HG03039 (cell line): ENCODE measurements around the gene ATP6V0A4.

Source experiments
- ATAC-seq: cut with Tn5 transposase; IDR thresholded peaks from one replicate; pipeline ENCODE4 v1.9.1; 2021; ENCODE audit warnings: mild to moderate bottlenecking, moderate library complexity; ENCODE audit not compliant: unreplicated experiment

Gene ATP6V0A4

DNA sequence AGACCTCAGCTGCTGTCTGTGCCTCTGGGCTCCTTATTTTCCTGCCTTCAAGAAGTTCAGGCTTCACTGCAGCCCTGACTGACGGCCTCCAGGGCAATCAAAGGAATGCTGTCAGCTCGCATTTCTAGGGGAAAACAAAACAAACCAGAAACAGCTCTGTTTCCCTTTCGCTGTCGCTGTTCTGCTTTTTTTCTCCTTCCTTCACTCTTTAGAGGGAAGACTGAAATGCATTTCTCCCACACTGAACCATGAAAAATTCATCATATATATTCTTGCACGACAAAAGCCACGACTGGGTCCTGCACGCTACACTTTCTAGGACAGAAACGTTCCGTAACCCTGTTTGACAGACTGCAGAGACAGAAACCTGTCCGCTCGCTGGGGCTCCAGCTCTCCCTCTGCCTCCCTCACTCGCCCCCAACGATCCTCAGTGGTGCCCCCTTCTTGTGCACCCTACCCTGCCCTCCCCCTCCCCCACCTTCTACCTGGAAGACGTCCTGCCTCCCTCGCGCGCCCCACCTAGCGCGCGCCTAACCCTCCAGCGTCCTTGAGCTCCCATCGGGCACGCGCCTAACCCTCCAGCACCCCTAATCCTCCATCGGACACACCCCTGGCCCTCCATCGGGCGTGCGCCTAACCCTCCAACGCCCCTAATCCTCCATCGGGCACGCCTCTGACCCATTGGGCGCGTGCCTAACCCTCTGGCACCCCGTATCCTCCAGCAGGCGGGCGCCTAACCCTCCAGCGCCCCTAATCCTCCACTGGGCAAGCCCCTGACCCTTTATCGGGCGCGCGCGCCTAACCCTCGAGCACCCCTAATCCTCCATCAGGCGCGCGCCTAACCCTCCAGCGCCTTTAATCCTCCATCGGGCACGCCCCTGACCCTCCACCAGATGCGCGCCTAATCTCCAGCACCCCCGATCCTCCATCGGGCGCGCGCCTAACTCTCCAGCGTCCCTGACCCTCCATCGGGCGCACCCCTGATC is 134.0 kb downstream of the ATP6V0A4 start:
- ATAC-seq: no peak

DNA sequence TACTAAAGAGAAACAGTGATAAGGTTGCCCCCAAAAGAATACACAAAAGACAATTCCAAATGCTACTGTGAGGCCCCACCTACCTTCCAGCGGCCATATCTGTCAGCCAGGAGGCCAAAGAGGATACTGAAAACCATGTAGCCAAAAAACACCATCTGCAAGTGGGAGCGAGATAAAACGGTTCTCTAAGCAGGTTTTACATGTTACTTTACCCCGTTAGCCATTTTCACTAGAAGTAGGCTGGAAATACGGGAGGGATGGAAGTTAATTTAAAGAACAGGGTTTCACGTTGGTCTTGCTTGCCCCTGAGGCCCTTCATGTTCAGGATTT is 135.0 kb downstream of the ATP6V0A4 start:
- no peak for ATAC-seq

GRCh38 chr7:138662076-138662990 is 135.7 kb downstream of the ATP6V0A4 start:
- no peak for ATAC-seq

DNA sequence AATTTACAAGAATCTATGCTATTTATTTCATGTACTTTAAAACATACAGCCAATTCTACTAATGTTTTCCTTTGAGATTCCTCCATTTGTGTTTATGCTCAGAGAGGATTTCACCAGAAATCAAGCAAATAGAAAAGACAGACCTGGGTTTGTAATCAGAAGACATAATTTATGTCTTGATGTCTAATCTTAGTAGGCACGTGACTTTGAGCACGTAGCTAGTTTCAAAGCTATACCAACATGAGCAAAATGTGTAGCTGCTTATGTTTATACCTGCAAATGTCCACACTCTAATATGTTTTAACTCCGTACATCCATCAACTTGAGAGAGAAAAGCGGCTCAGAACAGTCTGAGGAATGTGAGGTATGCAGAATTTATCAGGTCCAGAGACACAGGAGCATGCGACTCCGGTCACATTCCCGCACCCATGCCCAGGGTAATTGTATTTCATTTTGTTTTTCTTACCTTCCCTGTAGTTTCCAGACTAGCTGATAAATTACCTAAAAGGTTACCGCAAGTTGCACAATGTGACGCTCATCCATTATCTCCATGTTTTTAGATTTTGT is 136.8 kb downstream of the ATP6V0A4 start:
- no peak for ATAC-seq

- ATAC-seq: no peak
These were observed 139.1 kb downstream of the ATP6V0A4 start for GRCh38 chr7:138658889-138659288.

DNA sequence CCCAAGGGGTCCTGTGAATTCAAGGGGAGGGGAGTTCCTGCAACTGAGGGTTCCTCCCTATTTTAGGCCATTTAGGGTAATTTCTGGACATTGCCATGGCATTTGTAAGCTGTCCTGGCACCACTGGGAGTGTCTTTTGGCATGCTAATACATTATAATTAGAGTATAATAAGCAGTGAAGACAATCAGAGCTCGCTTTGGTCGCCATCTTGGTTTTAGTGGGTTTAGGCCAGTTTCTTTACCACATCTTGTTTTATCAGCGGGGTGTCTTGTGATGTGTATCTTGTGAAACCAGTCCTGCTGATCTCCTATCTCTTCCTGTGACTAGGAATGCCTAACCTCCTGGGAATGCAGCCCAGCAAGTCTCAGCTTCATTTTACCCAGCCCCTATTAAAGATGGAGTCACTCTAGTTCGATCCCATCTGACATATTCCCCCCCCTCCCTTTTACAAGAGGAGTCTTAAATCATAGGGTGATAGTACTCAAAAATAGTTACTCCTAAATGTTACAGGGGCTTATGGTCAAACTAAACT is 140.1 kb downstream of the ATP6V0A4 start:
- ATAC-seq: no peak

DNA sequence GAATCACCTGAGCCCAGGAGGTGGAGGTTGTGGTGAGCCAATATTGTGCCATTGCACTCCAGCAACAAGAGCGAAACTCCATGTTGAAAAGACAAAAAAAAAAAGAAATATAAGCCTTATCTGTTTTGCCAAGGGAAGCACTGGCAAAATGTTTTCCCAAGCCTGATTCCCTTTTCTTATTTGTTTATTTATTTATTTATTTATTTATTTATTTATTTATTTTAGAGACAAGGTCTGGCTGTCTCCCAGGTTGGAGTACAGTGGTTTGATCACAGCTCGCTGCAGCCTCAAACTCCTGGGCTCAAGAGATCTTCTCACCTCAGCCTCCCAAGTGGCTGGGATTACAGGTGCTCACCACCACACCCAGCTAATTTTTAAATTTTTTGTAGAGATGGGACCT is 141.0 kb downstream of the ATP6V0A4 start:
- no peak for ATAC-seq
